Neural cell (in vitro differentiated cells): ENCODE measurements around the gene FANCC. TPM values are rescaled to one million over a fixed set of nuclear protein-coding genes. Genes with fewer than 3 reads are reported as not detected.

Experiments
- H2AFZ ChIP-seq: fragments of 200-600, 300-800 bp; sonication (generic), shearing (Covaris generic); 2 replicates; pipeline ENCODE4 v1.6.0; 2014; ENCODE audit warnings: low read depth, mild to moderate bottlenecking, antibody characterized with exemption, low read length, moderate library complexity
- H3F3A ChIP-seq: fragments of 200-600 bp; shearing (Covaris generic); 2 replicates; pipeline ENCODE4 v1.6.1; 2016; ENCODE audit warnings: mild to moderate bottlenecking, moderate library complexity, mixed read lengths, antibody characterized with exemption, low read length; ENCODE audit not compliant: insufficient read depth, poor library complexity, severe bottlenecking
- H3K27ac ChIP-seq: fragments of 200-600, 300-800 bp; sonication (generic), shearing (Covaris generic); 2 replicates; pipeline ENCODE4 v1.5.1; 2014; ENCODE audit warnings: mild to moderate bottlenecking, low read length, moderate library complexity
- H3K27me3 ChIP-seq: fragments of 300-800, 200-600 bp; sonication (generic), shearing (Covaris generic); 2 replicates; pipeline ENCODE4 v1.6.0; 2014; ENCODE audit warnings: mild to moderate bottlenecking, low read depth, low read length, moderate library complexity; ENCODE audit not compliant: insufficient read depth
- H3K36me3 ChIP-seq: fragments of 300-800, 200-600 bp; sonication (generic), shearing (Covaris generic); 2 replicates; pipeline ENCODE4 v1.5.1; 2014; ENCODE audit warnings: mild to moderate bottlenecking, antibody characterized with exemption, low read length, moderate library complexity; ENCODE audit not compliant: insufficient read depth
- H3K4me2 ChIP-seq: fragments of 300-800, 200-600 bp; sonication (generic), shearing (Covaris generic); 2 replicates; pipeline ENCODE4 v1.6.0; 2014; ENCODE audit warnings: mild to moderate bottlenecking, low read length
- H3K4me3 ChIP-seq: fragments of 300-800, 200-600 bp; sonication (generic), shearing (Covaris generic); 2 replicates; pipeline ENCODE4 v1.5.1; 2014; ENCODE audit warnings: mild to moderate bottlenecking, low read length, moderate library complexity
- H3K79me2 ChIP-seq: fragments of 200-600 bp; shearing (Covaris generic); replicated peaks from 2 replicates; pipeline ENCODE4 v1.6.0; 2014; ENCODE audit warnings: mild to moderate bottlenecking, low read length, moderate library complexity; ENCODE audit not compliant: insufficient read depth
- H3K9ac ChIP-seq: fragments of 300-800, 200-600 bp; sonication (generic), shearing (Covaris generic); 2 replicates; pipeline ENCODE4 v1.6.1; 2016; ENCODE audit warnings: mild to moderate bottlenecking, low read length, mixed read lengths
- H3K9me2 ChIP-seq: fragments of 200-600 bp; shearing (Covaris generic); 2 replicates; pipeline ENCODE4 v1.6.1; 2016; ENCODE audit warnings: mild to moderate bottlenecking, low read length, mixed read lengths; ENCODE audit not compliant: insufficient read depth
- H3K9me3 ChIP-seq: fragments of 200-600, 300-800 bp; sonication (generic), shearing (Covaris generic); 2 replicates; pipeline ENCODE4 v1.6.1; 2016; ENCODE audit warnings: mild to moderate bottlenecking, mixed run types, low read length, moderate library complexity, mixed read lengths
- H4K20me1 ChIP-seq: fragments of 200-600 bp; shearing (Covaris generic); 2 replicates; pipeline ENCODE4 v1.6.1; 2016; ENCODE audit warnings: mild to moderate bottlenecking, mixed run types; ENCODE audit not compliant: insufficient read depth
- CTCF ChIP-seq: fragments of 450-650 bp; IDR thresholded peaks from 2 replicates; pipeline ENCODE4 v1.5.1; 2014; ENCODE audit warnings: antibody characterized with exemption, mild to moderate bottlenecking, moderate library complexity; ENCODE audit not compliant: poor library complexity, severe bottlenecking
- EP300 ChIP-seq: fragments of 450-650 bp; conservative IDR thresholded peaks from 2 replicates; pipeline ENCODE4 v1.6.1; 2014; ENCODE audit warnings: antibody characterized with exemption, mild to moderate bottlenecking, moderate library complexity; ENCODE audit not compliant: poor library complexity, severe bottlenecking
- EZH2 ChIP-seq: fragments of 200-600, 300-800 bp; shearing (Covaris generic), sonication (generic); IDR thresholded peaks from 2 replicates; pipeline ENCODE4 v1.6.1; 2014; ENCODE audit warnings: antibody characterized with exemption, low read length, borderline replicate concordance, mild to moderate bottlenecking; ENCODE audit not compliant: insufficient read depth, poor library complexity, severe bottlenecking
- MXI1 ChIP-seq: fragments of 450-650 bp; conservative IDR thresholded peaks from 2 replicates; pipeline ENCODE4 v1.6.1; 2014; ENCODE audit warnings: antibody characterized with exemption, mild to moderate bottlenecking; ENCODE audit not compliant: poor library complexity, severe bottlenecking
- POLR2AphosphoS5 ChIP-seq: IDR thresholded peaks from 2 replicates; pipeline ENCODE4 v1.6.1; 2012
- RAD21 ChIP-seq: fragments of 450-650 bp; conservative IDR thresholded peaks from 2 replicates; pipeline ENCODE4 v1.6.1; 2014; ENCODE audit warnings: antibody characterized with exemption, mild to moderate bottlenecking, moderate library complexity
- REST ChIP-seq: IDR thresholded peaks from 2 replicates; pipeline ENCODE4 v1.6.1; 2012; ENCODE audit warnings: borderline replicate concordance
- SMC3 ChIP-seq: fragments of 450-650 bp; conservative IDR thresholded peaks from 2 replicates; pipeline ENCODE4 v1.6.1; 2014; ENCODE audit warnings: antibody characterized with exemption, mild to moderate bottlenecking, moderate library complexity; ENCODE audit not compliant: poor library complexity
- TAF1 ChIP-seq: IDR thresholded peaks from 2 replicates; pipeline ENCODE4 v1.6.1; 2012; ENCODE audit warnings: low read depth
- polyA plus RNA-seq: library from polyadenylated mRNA; depleted of rRNA; stranded (reverse); fragments of >200 nt; gene quantifications from 2 replicates; pipeline ENCODE4 v1.2.3, GENCODE V29; 2014

FANCC gene
- polyA plus RNA-seq, 1 donor from 2014 or later, result 9.7 TPM

GRCh38 chr9:95307538-95307937, 10.0 kb downstream of the FANCC start:
- TF ChIP-seq SMC3 (no peak), RAD21 (no peak), CTCF (no peak), MXI1 (no peak), REST (no peak), EZH2 (no peak), EP300 (no peak), POLR2AphosphoS5 (no peak), TAF1 (no peak)
- no peak overlapping the region for H2AFZ ChIP-seq

GRCh38 chr9:95306819-95307218, 10.7 kb downstream of the FANCC start:
- H2AFZ ChIP-seq, result no peak overlapping the region
- no peaks in the 10 kb centered on the region for H3F3A ChIP-seq
- peaks cover 6% of the 10 kb centered on the region for H3K79me2 ChIP-seq
- H3K27ac ChIP-seq, result no peak overlapping the region
- H3K9me2 ChIP-seq, result no peaks in the 10 kb centered on the region
- no peak overlapping the region for H3K9ac ChIP-seq
- H3K9me3 ChIP-seq, result no peaks in the 10 kb centered on the region
- no peaks in the 10 kb centered on the region for H3K27me3 ChIP-seq
- no peaks in the 10 kb centered on the region for H4K20me1 ChIP-seq
- H3K4me3 ChIP-seq, result no peak overlapping the region
- no peaks in the 10 kb centered on the region for H3K36me3 ChIP-seq
- TF ChIP-seq RAD21, result no peak
- no peak for TF ChIP-seq SMC3
- TF ChIP-seq POLR2AphosphoS5, result no peak
- TF ChIP-seq EP300, result no peak
- no peak for TF ChIP-seq TAF1
- no peak for TF ChIP-seq CTCF
- TF ChIP-seq MXI1, result no peak
- no peak for TF ChIP-seq EZH2
- no peak for TF ChIP-seq REST
- no peak overlapping the region for H3K4me2 ChIP-seq

More at GRCh38 chr9:95307538-95307937, 10.0 kb downstream of the FANCC start:
- Histone ChIP-seq H3K27me3 (no peaks in the 10 kb centered on the region), H3K9ac (no peak overlapping the region), H3K9me3 (no peaks in the 10 kb centered on the region), H3F3A (no peaks in the 10 kb centered on the region), H3K4me3 (no peak overlapping the region), H3K27ac (no peak overlapping the region), H4K20me1 (no peaks in the 10 kb centered on the region), H3K4me2 (no peak overlapping the region), H3K36me3 (no peaks in the 10 kb centered on the region), H3K9me2 (no peaks in the 10 kb centered on the region), H3K79me2 (peaks cover 6% of the 10 kb centered on the region)
